ENCODE data around the gene PACS1.

Gene PACS1

DNA sequence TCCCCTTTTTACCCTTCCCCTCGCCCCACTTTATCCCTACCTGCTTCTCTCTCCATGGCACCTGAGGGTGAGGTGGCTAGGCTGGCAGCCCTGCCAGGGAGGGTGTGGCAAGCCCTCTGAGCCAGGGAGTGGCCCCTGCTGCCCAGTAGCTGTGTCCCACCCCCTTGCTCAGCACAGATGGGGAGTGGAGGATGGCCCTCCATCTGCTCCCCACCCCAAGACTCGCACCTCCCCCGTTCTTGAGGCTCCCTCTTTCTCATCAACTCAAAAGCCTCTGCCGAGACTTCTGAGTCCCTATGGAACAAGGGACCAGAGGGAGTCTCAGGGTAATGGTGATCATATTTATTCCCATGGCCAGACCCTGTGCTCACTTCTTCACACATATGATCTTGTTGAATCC is 223.3 kb downstream of the PACS1 start:
- no peak for DNase-seq

DNA sequence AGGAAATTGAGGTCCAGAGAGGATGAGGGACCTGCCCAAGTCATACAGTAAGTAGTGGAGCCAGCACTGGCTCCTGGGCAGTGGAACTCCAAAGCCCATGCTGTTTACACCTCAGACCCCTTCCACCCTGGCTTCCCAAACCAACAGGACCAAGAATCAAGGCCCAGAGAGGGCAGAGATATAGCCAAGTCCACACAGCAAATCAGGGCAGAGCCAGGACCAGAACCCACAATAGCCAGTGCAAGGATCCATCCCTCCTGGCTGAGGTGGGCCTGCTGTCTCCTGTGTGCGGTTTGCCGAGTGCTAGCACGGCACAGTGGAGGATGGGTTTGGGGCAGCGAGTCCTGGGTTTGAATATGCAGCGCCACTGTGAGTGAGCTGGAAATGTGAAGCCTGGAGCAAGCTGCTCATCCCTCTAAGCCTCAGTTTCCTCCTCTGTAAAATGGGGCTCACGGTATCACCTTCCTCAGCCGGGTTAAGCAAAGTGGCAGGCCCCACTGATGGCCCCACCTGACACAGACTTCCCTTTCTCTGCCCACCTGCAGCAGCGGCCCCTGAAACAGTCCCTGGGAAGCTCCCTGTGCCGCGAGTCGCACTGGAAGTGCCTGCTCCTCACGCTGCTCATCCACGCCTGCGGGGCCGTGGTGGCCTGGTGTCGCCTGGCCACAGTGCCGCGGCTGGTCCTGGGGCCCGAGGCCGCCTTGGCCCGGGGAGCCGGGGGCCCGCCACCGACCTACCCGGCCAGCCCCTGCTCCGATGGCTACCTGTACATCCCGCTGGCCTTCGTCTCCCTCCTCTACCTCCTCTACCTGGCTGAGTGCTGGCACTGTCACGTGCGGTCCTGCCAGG is 223.9 kb downstream of the PACS1 start:
- no peak for DNase-seq
